ENCODE results near the gene IGF2R.
"Not testable (repeated sequence)": the region's sequence is repeated elsewhere in the genome, so short reads cannot be mapped to it uniquely, and the experiment has no call there.

IGF2R gene

GRCh38 chr6:160111806-160112205, 142.9 kb downstream of the IGF2R start:
- no peak for TF ChIP-seq CTCF (IDR thresholded peaks at IDR 0.05)
- Histone ChIP-seq H3K79me2 (no peaks in the 10 kb centered on the region), H3K27ac (no peak overlapping the region), H3K4me3 (ENCODE audit: low read depth, low read length) (no peak overlapping the region), H3K9me3 (ENCODE audit: control insufficient read depth, low read length) (no peaks in the 10 kb centered on the region), H3K36me3 (ENCODE audit: control insufficient read depth, insufficient read depth, low read length) (no peaks in the 10 kb centered on the region), H3K9ac (no peak overlapping the region), H3K4me1 (no peaks in the 10 kb centered on the region), H3K27me3 (ENCODE audit: control insufficient read depth, insufficient read depth, low read length) (no peaks in the 10 kb centered on the region), H2AFZ (no peak overlapping the region), H3K4me2 (ENCODE audit: low read length) (no peak overlapping the region)

GRCh38 chr6:160112628-160113299, 143.9 kb downstream of the IGF2R start:
- no peaks in the 10 kb centered on the region for H3K4me1 ChIP-seq
- no peak overlapping the region for H3K4me2 ChIP-seq (ENCODE audit: low read length)
- no peaks in the 10 kb centered on the region for H3K79me2 ChIP-seq
- no peak for TF ChIP-seq CTCF (IDR thresholded peaks at IDR 0.05)
- no peak overlapping the region for H3K4me3 ChIP-seq (ENCODE audit: low read depth, low read length)
- H2AFZ ChIP-seq = no peak overlapping the region
- H3K27ac ChIP-seq = no peak overlapping the region
- no peaks in the 10 kb centered on the region for H3K27me3 ChIP-seq (ENCODE audit: control insufficient read depth, insufficient read depth, low read length)
- H3K36me3 ChIP-seq (ENCODE audit: control insufficient read depth, insufficient read depth, low read length) = no peaks in the 10 kb centered on the region
- no peaks in the 10 kb centered on the region for H3K9me3 ChIP-seq (ENCODE audit: control insufficient read depth, low read length)
- H3K9ac ChIP-seq = no peak overlapping the region

GRCh38 chr6:160114536-160114935, 145.7 kb downstream of the IGF2R start:
- H3K4me1 ChIP-seq; H2AFZ ChIP-seq; H3K4me2 ChIP-seq (ENCODE audit: low read length); H3K27ac ChIP-seq; H3K4me3 ChIP-seq (ENCODE audit: low read depth, low read length); H3K9me3 ChIP-seq (ENCODE audit: control insufficient read depth, low read length); H3K36me3 ChIP-seq (ENCODE audit: control insufficient read depth, insufficient read depth, low read length); H3K27me3 ChIP-seq (ENCODE audit: control insufficient read depth, insufficient read depth, low read length); H3K79me2 ChIP-seq; H3K9ac ChIP-seq: not testable (repeated sequence)

GRCh38 chr6:160115421-160115820, 146.5 kb downstream of the IGF2R start:
- Histone ChIP-seq H3K9me3 (ENCODE audit: control insufficient read depth, low read length) (no peaks in the 10 kb centered on the region), H3K27ac (no peak overlapping the region), H3K79me2 (no peaks in the 10 kb centered on the region), H2AFZ (no peak overlapping the region), H3K9ac (no peak overlapping the region), H3K4me2 (ENCODE audit: low read length) (no peak overlapping the region), H3K36me3 (ENCODE audit: control insufficient read depth, insufficient read depth, low read length) (no peaks in the 10 kb centered on the region), H3K4me3 (ENCODE audit: low read depth, low read length) (no peak overlapping the region), H3K27me3 (ENCODE audit: control insufficient read depth, insufficient read depth, low read length) (no peaks in the 10 kb centered on the region), H3K4me1 (no peaks in the 10 kb centered on the region)
- no peak for TF ChIP-seq CTCF (IDR thresholded peaks at IDR 0.05)

- no peaks in the 10 kb centered on the region for H3K9me3 ChIP-seq (ENCODE audit: control insufficient read depth, low read length)
- H3K4me2 ChIP-seq (ENCODE audit: low read length) = no peak overlapping the region
- H3K27ac ChIP-seq = no peak overlapping the region
- no peaks in the 10 kb centered on the region for H3K79me2 ChIP-seq
- TF ChIP-seq CTCF (IDR thresholded peaks at IDR 0.05) = no peak
- no peaks in the 10 kb centered on the region for H3K36me3 ChIP-seq (ENCODE audit: control insufficient read depth, insufficient read depth, low read length)
- no peak overlapping the region for H2AFZ ChIP-seq
- no peak overlapping the region for H3K9ac ChIP-seq
- H3K27me3 ChIP-seq (ENCODE audit: control insufficient read depth, insufficient read depth, low read length) = no peaks in the 10 kb centered on the region
- H3K4me1 ChIP-seq = no peaks in the 10 kb centered on the region
- no peak overlapping the region for H3K4me3 ChIP-seq (ENCODE audit: low read depth, low read length)
Observed at GRCh38 chr6:160116411-160116810, 147.5 kb downstream of the IGF2R start.

Data from parathyroid adenoma (tissue), 2 donors.